Measurements from ENCODE around the gene PRM3. TPM values are rescaled to one million over a fixed set of nuclear protein-coding genes. Genes with fewer than 3 reads are reported as not detected.

PRM3 gene
- total RNA-seq, 1 donor from 2014 or later, result not detected

GRCh38 chr16:11295672-11296071 lies 22.2 kb upstream of the PRM3 start:
- no peak for TF ChIP-seq EZH2 (IDR thresholded peaks at IDR 0.05)
- TF ChIP-seq EZH2phosphoT487 (IDR thresholded peaks at IDR 0.05), result no peak
- no peak for TF ChIP-seq CTCF (IDR thresholded peaks at IDR 0.05)
- Histone ChIP-seq H3K4me2 (no peak overlapping the region), H3K4me3 (no peak overlapping the region), H3K9ac (no peak overlapping the region), H3F3A (ENCODE audit: low read depth) (peaks cover 6% of the 10 kb centered on the region), H3K36me3 (no peaks in the 10 kb centered on the region), H3K79me2 (ENCODE audit: low read depth) (no peaks in the 10 kb centered on the region), H2AFZ (replicated peaks) (no peak overlapping the region), H3K9me3 (ENCODE audit: low read depth) (no peaks in the 10 kb centered on the region), H3K4me1 (peaks cover 8% of the 10 kb centered on the region), H3K27ac (no peak overlapping the region), H3K27me3 (no peaks in the 10 kb centered on the region), H4K20me1 (ENCODE audit: low read depth) (no peaks in the 10 kb centered on the region)
- Mint-ChIP-seq H3K4me3 (no peak overlapping the region), H3K36me3 (no peaks in the 10 kb centered on the region), H3K27ac (no peak overlapping the region), H3K27me3 (ENCODE audit: insufficient read depth, low read depth) (peaks cover 2% of the 10 kb centered on the region), H3K9me3 (no peaks in the 10 kb centered on the region), H3K4me1 (peaks cover 43% of the 10 kb centered on the region)
- DNase-seq (ENCODE audit: low spot score), result no peak

GRCh38 chr16:11292076-11292748 lies 18.8 kb upstream of the PRM3 start:
- DNase-seq (ENCODE audit: low spot score), result no peak
- Mint-ChIP-seq H3K9me3 (peaks cover 6% of the 10 kb centered on the region), H3K27me3 (ENCODE audit: insufficient read depth, low read depth) (peaks cover 2% of the 10 kb centered on the region), H3K36me3 (no peaks in the 10 kb centered on the region), H3K27ac (no peak overlapping the region), H3K4me1 (peaks cover 30% of the 10 kb centered on the region), H3K4me3 (no peak overlapping the region)
- Histone ChIP-seq H3K27ac (no peak overlapping the region), H3K79me2 (ENCODE audit: low read depth) (no peaks in the 10 kb centered on the region), H3K9ac (no peak overlapping the region), H3K4me1 (peaks cover under 1% of the 10 kb centered on the region), H3K27me3 (no peaks in the 10 kb centered on the region), H3K4me2 (no peak overlapping the region), H3K36me3 (no peaks in the 10 kb centered on the region), H2AFZ (replicated peaks) (no peak overlapping the region), H4K20me1 (ENCODE audit: low read depth) (no peaks in the 10 kb centered on the region), H3F3A (ENCODE audit: low read depth) (peaks cover 6% of the 10 kb centered on the region), H3K4me3 (no peak overlapping the region), H3K9me3 (ENCODE audit: low read depth) (no peaks in the 10 kb centered on the region)
- no peak for TF ChIP-seq EZH2 (IDR thresholded peaks at IDR 0.05)
- TF ChIP-seq CTCF (IDR thresholded peaks at IDR 0.05), result no peak

- Mint-ChIP-seq H3K27me3 (ENCODE audit: insufficient read depth, low read depth) (peaks cover 5% of the 10 kb centered on the region), H3K9me3 (peaks cover 6% of the 10 kb centered on the region), H3K4me1 (peaks cover 26% of the 10 kb centered on the region), H3K27ac (no peak overlapping the region), H3K36me3 (no peaks in the 10 kb centered on the region), H3K4me3 (peak overlapping the region; percentile 15)
- Histone ChIP-seq H3K4me1 (no peaks in the 10 kb centered on the region), H3K9ac (no peak overlapping the region), H4K20me1 (ENCODE audit: low read depth) (no peaks in the 10 kb centered on the region), H3K36me3 (no peaks in the 10 kb centered on the region), H3K79me2 (ENCODE audit: low read depth) (no peaks in the 10 kb centered on the region), H2AFZ (replicated peaks) (no peak overlapping the region), H3K4me3 (no peak overlapping the region), H3K9me3 (ENCODE audit: low read depth) (no peaks in the 10 kb centered on the region), H3K27me3 (no peaks in the 10 kb centered on the region), H3K4me2 (no peak overlapping the region), H3F3A (ENCODE audit: low read depth) (peaks cover 6% of the 10 kb centered on the region), H3K27ac (no peak overlapping the region)
- DNase-seq (ENCODE audit: low spot score), result peak; percentile 36
- TF ChIP-seq EZH2phosphoT487 (IDR thresholded peaks at IDR 0.05), result no peak
- no peak for TF ChIP-seq CTCF (IDR thresholded peaks at IDR 0.05)
These were observed 17.8 kb upstream of the PRM3 start for GRCh38 chr16:11291091-11291703.
